Osteoblast (primary cell): Measurements from ENCODE around the gene ACTR3C. TPM values are rescaled to one million over a fixed set of nuclear protein-coding genes. Genes with fewer than 3 reads are reported as not detected.

Experiments
- DNase-seq: peaks from one replicate; pipeline ENCODE4 v3.0.0; 2011; ENCODE audit warnings: low spot score, mixed read lengths; ENCODE audit not compliant: insufficient read length; ENCODE audit errors: missing footprints
- H2AFZ ChIP-seq: 2 replicates; pipeline ENCODE4 v1.6.0; 2011; ENCODE audit warnings: mild to moderate bottlenecking, low read length
- H3K27ac ChIP-seq: 2 replicates; pipeline ENCODE4 v1.5.1; 2011; ENCODE audit warnings: mild to moderate bottlenecking, low read depth, low read length, moderate library complexity
- H3K27me3 ChIP-seq: 2 replicates; pipeline ENCODE4 v1.6.0; 2012; ENCODE audit warnings: mild to moderate bottlenecking, control low read depth, inconsistent platforms, low read length, moderate library complexity; ENCODE audit not compliant: insufficient read depth
- H3K36me3 ChIP-seq: 2 replicates; pipeline ENCODE4 v1.5.1; 2011; ENCODE audit warnings: mild to moderate bottlenecking, low read length, control low read depth, moderate library complexity; ENCODE audit not compliant: insufficient read depth
- H3K4me1 ChIP-seq: 2 replicates; pipeline ENCODE4 v1.5.1; 2011; ENCODE audit warnings: mild to moderate bottlenecking, low read length, control low read depth, moderate library complexity; ENCODE audit not compliant: insufficient read depth
- H3K4me2 ChIP-seq: 2 replicates; pipeline ENCODE4 v1.6.0; 2011; ENCODE audit warnings: mild to moderate bottlenecking, low read length; ENCODE audit not compliant: insufficient read depth
- H3K4me3 ChIP-seq: fragments of 200-600 bp; sonication (generic); 3 replicates; pipeline ENCODE4 v1.5.1; 2012; ENCODE audit warnings: mild to moderate bottlenecking, low read length, inconsistent platforms; ENCODE audit not compliant: insufficient read depth
- H3K79me2 ChIP-seq: 2 replicates; pipeline ENCODE4 v1.6.0; 2012; ENCODE audit warnings: mild to moderate bottlenecking, low read length, control low read depth, inconsistent platforms; ENCODE audit not compliant: insufficient read depth
- H3K9me3 ChIP-seq: 2 replicates; pipeline ENCODE4 v1.5.1; 2011; ENCODE audit warnings: low read depth, low read length, control low read depth
- H4K20me1 ChIP-seq: 2 replicates; pipeline ENCODE4 v1.6.0; 2012; ENCODE audit warnings: mild to moderate bottlenecking, low read length, control low read depth; ENCODE audit not compliant: insufficient read depth
- CTCF ChIP-seq: IDR thresholded peaks from 2 replicates; pipeline ENCODE4 v1.5.1; 2011; ENCODE audit warnings: mild to moderate bottlenecking, low read depth, low read length, moderate library complexity; ENCODE audit errors: extremely low read depth
- total RNA-seq: library from RNA; depleted of rRNA; stranded (reverse); fragments of >200 nt; gene quantifications from 2 replicates; pipeline ENCODE4 v1.2.3, GENCODE V29; 2012

ACTR3C gene
- total RNA-seq, 1 donor, result 1.8 TPM

GRCh38 chr7:150327308-150327707, 4.0 kb upstream of the ACTR3C start:
- Histone ChIP-seq H4K20me1 (no peaks in the 10 kb centered on the region), H3K79me2 (no peaks in the 10 kb centered on the region), H3K4me2 (no peak overlapping the region), H3K4me1 (no peaks in the 10 kb centered on the region), H3K4me3 (no peak overlapping the region), H3K36me3 (no peaks in the 10 kb centered on the region), H3K27ac (no peak overlapping the region), H3K9me3 (no peaks in the 10 kb centered on the region), H2AFZ (no peak overlapping the region), H3K27me3 (no peaks in the 10 kb centered on the region)
- no peak for DNase-seq
- TF ChIP-seq CTCF, result no peak

GRCh38 chr7:150326657-150327268, 3.4 kb upstream of the ACTR3C start:
- no peak overlapping the region for H3K27ac ChIP-seq

GRCh38 chr7:150325901-150326300, 2.6 kb upstream of the ACTR3C start:
- Histone ChIP-seq H2AFZ (no peak overlapping the region), H3K27me3 (no peaks in the 10 kb centered on the region), H3K4me1 (no peaks in the 10 kb centered on the region), H3K36me3 (no peaks in the 10 kb centered on the region), H3K4me2 (no peak overlapping the region), H3K9me3 (no peaks in the 10 kb centered on the region), H3K4me3 (no peak overlapping the region), H4K20me1 (no peaks in the 10 kb centered on the region), H3K27ac (no peak overlapping the region), H3K79me2 (no peaks in the 10 kb centered on the region)
- no peak for DNase-seq
- TF ChIP-seq CTCF, result no peak

More at GRCh38 chr7:150326657-150327268, 3.4 kb upstream of the ACTR3C start:
- no peak for DNase-seq
- Histone ChIP-seq H2AFZ (no peak overlapping the region), H3K27me3 (no peaks in the 10 kb centered on the region), H4K20me1 (no peaks in the 10 kb centered on the region), H3K9me3 (no peaks in the 10 kb centered on the region), H3K4me2 (no peak overlapping the region), H3K36me3 (no peaks in the 10 kb centered on the region), H3K4me3 (no peak overlapping the region), H3K4me1 (no peaks in the 10 kb centered on the region), H3K79me2 (no peaks in the 10 kb centered on the region)
- TF ChIP-seq CTCF, result no peak

GRCh38 chr7:150325110-150325611, 1.8 kb upstream of the ACTR3C start:
- no peak for DNase-seq

More at GRCh38 chr7:150325110-150325611, 1.8 kb upstream of the ACTR3C start:
- Histone ChIP-seq H3K36me3 (no peaks in the 10 kb centered on the region), H3K79me2 (no peaks in the 10 kb centered on the region), H3K4me3 (no peak overlapping the region), H3K4me1 (no peaks in the 10 kb centered on the region), H2AFZ (no peak overlapping the region), H3K4me2 (no peak overlapping the region), H3K27ac (no peak overlapping the region), H3K27me3 (no peaks in the 10 kb centered on the region), H3K9me3 (no peaks in the 10 kb centered on the region), H4K20me1 (no peaks in the 10 kb centered on the region)
- TF ChIP-seq CTCF, result no peak
